Esophagus squamous epithelium (tissue), 5 donors: ENCODE measurements around the gene TMEM186. TPM values are rescaled to one million over a fixed set of nuclear protein-coding genes. Genes with fewer than 3 reads are reported as not detected.

Source experiments
- DNase-seq: peaks from one replicate; lab custom pipeline; 2025; lab: John Stamatoyannopoulos, UW
- H3K27ac ChIP-seq, 4 donors: fragments of 200-600 bp; sonication (generic); one replicate each; pipeline ENCODE4 v1.5.1; 2016 to 2019; ENCODE audit warnings: mild to moderate bottlenecking in 1 of 4
- H3K27me3 ChIP-seq, 4 donors: fragments of 200-600 bp; sonication (generic); 1 replicate in 3 of 4; 2 replicates in 1 of 4; pipeline versions ENCODE4 v1.5.1 to v1.6.0; 2017 to 2021; ENCODE audit warnings: antibody characterized with exemption in 1 of 4
- H3K36me3 ChIP-seq, 3 donors: fragments of 200-600 bp; sonication (generic); one replicate each; pipeline ENCODE4 v1.5.1; 2016 to 2019
- H3K4me1 ChIP-seq, 3 donors: fragments of 200-600 bp; sonication (generic); one replicate each; pipeline ENCODE4 v1.5.1; 2017 to 2019
- H3K4me3 ChIP-seq, 4 donors: fragments of 200-600 bp; sonication (generic); 1 replicate in 3 of 4; 2 replicates in 1 of 4; pipeline ENCODE4 v1.5.1; 2016 to 2019; ENCODE audit warnings: mild to moderate bottlenecking in 2 of 4, moderate library complexity in 1 of 4
- H3K9me3 ChIP-seq, 3 donors: fragments of 200-600 bp; sonication (generic); one replicate each; pipeline ENCODE4 v1.5.1; 2016 to 2019
- POLR2A ChIP-seq, 4 donors: fragments of 450-650 bp; IDR thresholded peaks; one replicate each; pipeline ENCODE4 v1.6.1; 2017; ENCODE audit warnings: antibody characterized with exemption in 4 of 4, mild to moderate bottlenecking in 4 of 4, moderate library complexity in 3 of 4
- WGBS, 2 donors: methylation state at CpG; one replicate each; pipeline ENCODE4 v1.1.5; 2018; 5-methylcytosine and 5-hydroxymethylcytosine counted together
- intact Hi-C: fragments of 100-400 bp; cut with DNase I; formaldehyde crosslinking; loops from one replicate; pipeline ENCODE4 v1.15.0; 2022
- total RNA-seq, 4 donors: library from RNA; depleted of rRNA; stranded (reverse); fragments of >200 nt; gene quantifications; one replicate each; pipeline ENCODE4 v1.1.0, GENCODE V29; 2016
- TF ChIP-seq, protein P1 (sequence below), 6 experiments: fragments of 450-650 bp in 4 of 6; fragments of 200-600 bp in 2 of 6; sonication (generic) in 2 of 6; IDR thresholded peaks; one replicate each; pipeline ENCODE4 v1.5.1; 2016 to 2019; ENCODE audit warnings: antibody characterized with exemption in 6 of 6, mild to moderate bottlenecking in 4 of 6, moderate library complexity in 4 of 6
- donor health status: DM: yes; HTN: yes; CAD: no.

Gene TMEM186
- total RNA-seq, 4 donors from 2014 or later, result 3.6 to 9.7 (median 8.6) TPM

DNA sequence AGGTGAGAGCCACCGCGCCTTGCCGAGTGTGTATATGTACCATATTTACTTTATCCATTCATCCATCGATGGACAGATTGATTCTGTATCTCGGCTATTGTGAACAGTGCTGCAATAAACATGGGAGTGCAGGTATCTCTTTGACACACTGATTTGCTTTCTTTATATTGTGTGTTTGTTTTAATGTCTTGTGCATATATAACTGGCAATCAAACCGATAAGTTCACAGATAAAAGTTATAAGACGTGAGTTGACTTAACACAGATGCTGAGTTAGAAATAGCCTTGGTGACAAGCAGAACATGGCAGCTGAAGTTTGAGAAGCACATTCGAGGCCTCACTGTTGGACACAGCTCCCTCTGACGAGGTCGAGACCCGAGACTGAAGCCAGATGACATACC is 23.2 kb downstream of the TMEM186 start:
- peaks cover 0 to 16% (median 7%) of the 10 kb centered on the region in 3 donors for H3K4me1 ChIP-seq
- TF ChIP-seq, protein P1, sequence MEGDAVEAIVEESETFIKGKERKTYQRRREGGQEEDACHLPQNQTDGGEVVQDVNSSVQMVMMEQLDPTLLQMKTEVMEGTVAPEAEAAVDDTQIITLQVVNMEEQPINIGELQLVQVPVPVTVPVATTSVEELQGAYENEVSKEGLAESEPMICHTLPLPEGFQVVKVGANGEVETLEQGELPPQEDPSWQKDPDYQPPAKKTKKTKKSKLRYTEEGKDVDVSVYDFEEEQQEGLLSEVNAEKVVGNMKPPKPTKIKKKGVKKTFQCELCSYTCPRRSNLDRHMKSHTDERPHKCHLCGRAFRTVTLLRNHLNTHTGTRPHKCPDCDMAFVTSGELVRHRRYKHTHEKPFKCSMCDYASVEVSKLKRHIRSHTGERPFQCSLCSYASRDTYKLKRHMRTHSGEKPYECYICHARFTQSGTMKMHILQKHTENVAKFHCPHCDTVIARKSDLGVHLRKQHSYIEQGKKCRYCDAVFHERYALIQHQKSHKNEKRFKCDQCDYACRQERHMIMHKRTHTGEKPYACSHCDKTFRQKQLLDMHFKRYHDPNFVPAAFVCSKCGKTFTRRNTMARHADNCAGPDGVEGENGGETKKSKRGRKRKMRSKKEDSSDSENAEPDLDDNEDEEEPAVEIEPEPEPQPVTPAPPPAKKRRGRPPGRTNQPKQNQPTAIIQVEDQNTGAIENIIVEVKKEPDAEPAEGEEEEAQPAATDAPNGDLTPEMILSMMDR (IDR thresholded peaks at IDR 0.05), result no peak
- no peak for TF ChIP-seq POLR2A (IDR thresholded peaks at IDR 0.05)
- H3K27me3 ChIP-seq, result no peaks in the 10 kb centered on the region
- no peaks in the 10 kb centered on the region for H3K9me3 ChIP-seq
- DNase-seq, result no peak
- 85 to 88% methylated on average over 11 of the region's 11 CpGs for WGBS, 2 donors
- no peak overlapping the region for H3K4me3 ChIP-seq
- H3K27ac ChIP-seq, result no peak overlapping the region
- intact Hi-C loops, result no loop called here
- H3K36me3 ChIP-seq, result peaks cover 0 to 93% (median 0%) of the 10 kb centered on the region in 3 donors

DNA sequence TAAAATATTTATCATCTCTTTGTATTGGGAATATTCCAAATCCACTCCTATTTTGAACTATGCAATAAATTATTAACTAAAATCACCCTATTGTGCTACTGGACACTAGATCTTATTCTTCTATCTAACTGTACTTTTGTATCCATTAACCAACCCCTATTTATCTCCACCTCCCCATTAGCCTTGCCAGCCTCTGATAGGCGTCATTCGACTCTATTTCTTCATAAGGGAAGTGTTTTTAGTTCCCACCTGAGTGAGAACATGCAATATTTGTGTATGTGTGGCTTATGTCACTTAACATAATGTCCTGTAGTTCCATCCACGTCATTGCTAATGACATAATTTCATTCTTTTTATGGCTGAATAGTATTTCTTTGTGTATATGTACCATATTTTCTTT is 23.9 kb downstream of the TMEM186 start:
- Histone ChIP-seq H3K4me3 (no peak overlapping the region), H3K4me1 (peaks cover 0 to 16% (median 7%) of the 10 kb centered on the region in 3 donors), H3K27ac (no peak overlapping the region), H3K9me3 (no peaks in the 10 kb centered on the region), H3K27me3 (no peaks in the 10 kb centered on the region), H3K36me3 (peaks cover 0 to 93% (median 0%) of the 10 kb centered on the region in 3 donors)
- intact Hi-C loops, result no loop called here
- DNase-seq, result no peak
- no peak for TF ChIP-seq POLR2A (IDR thresholded peaks at IDR 0.05)
- TF ChIP-seq, protein P1 (IDR thresholded peaks at IDR 0.05), result no peak
- 71 to 85% methylated on average over 3 of the region's 3 CpGs for WGBS, 2 donors

DNA sequence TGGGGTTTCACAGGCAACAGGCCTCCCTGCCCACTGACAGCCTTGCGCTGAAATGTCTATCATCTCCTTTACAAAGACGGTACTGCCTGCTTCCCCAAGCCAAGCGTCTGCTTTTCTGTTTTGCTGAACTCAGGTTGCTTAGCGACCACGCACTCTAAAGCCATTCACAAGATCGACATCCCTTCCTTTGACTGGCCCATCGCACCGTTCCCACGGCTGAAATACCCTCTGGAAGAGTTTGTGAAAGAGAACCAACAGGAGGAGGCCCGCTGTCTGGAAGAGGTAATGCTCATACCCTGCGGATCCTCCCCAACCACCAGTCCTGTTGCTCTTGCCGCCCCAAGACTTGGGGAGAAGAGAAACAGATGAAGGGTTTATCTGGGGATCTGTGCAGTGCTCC is 28.7 kb downstream of the TMEM186 start:
- WGBS, 2 donors, result 84 to 86% methylated on average over 11 to 12 of the region's 12 CpGs
- no peaks in the 10 kb centered on the region for H3K9me3 ChIP-seq
- H3K36me3 ChIP-seq, result peaks cover 0 to 94% (median 0%) of the 10 kb centered on the region in 3 donors
- H3K27ac ChIP-seq, result no peak overlapping the region
- no peaks in the 10 kb centered on the region for H3K4me1 ChIP-seq
- TF ChIP-seq POLR2A (IDR thresholded peaks at IDR 0.05), result no peak
- TF ChIP-seq, protein P1 (IDR thresholded peaks at IDR 0.05), result no peak
- H3K27me3 ChIP-seq, result no peaks in the 10 kb centered on the region
- intact Hi-C loops, result no loop called here
- H3K4me3 ChIP-seq, result no peak overlapping the region
- no peak for DNase-seq

DNA sequence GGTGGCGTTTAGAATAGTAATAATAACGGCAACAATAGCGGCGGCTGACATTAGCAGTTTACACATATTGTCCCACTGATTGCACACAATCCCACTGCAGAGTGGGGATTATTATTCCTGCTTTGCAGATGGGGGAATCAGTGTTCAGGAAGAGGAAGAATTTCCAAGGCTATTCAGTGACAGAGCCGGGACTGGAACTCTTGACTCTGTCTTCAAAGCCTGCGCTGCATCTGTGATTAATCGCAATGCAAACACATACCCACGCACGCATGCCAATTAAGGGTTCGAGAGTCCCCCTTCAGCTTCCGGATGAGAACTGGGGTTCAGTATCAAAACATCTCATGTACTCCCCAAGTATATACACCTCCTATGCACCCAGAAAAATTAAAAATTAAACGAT is 29.2 kb downstream of the TMEM186 start:
- no peak overlapping the region for H3K27ac ChIP-seq
- WGBS, 2 donors, result 93 to 94% methylated on average over 12 of the region's 12 CpGs
- H3K36me3 ChIP-seq, result peaks cover 0 to 91% (median 0%) of the 10 kb centered on the region in 3 donors
- TF ChIP-seq, protein P1 (IDR thresholded peaks at IDR 0.05), result no peak
- TF ChIP-seq POLR2A (IDR thresholded peaks at IDR 0.05), result no peak
- no peaks in the 10 kb centered on the region for H3K9me3 ChIP-seq
- no peaks in the 10 kb centered on the region for H3K4me1 ChIP-seq
- no peak overlapping the region for H3K4me3 ChIP-seq
- no peaks in the 10 kb centered on the region for H3K27me3 ChIP-seq
- DNase-seq, result no peak
- intact Hi-C loops, result no loop called here

DNA sequence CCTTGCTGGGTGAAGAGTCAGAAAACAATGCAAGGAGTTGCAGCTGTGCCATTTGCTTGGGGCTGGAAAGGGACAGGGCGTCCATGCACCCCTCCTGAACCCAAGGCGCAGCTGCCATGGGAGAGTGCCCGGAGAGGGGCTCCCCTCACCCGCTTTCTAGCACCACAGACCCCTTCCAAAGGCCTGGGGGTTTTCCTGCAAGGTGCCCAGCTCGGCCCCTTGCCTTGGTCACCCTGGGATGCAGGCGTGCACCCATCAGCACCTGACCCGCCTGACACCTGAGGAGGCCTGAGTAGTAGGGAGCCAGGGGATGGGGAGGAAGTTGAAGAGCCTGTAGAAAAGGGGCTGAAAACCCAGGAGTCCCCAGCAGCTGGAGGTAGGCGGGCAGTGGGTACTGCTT is 30.3 kb downstream of the TMEM186 start:
- no peaks in the 10 kb centered on the region for H3K27me3 ChIP-seq
- no peak for TF ChIP-seq POLR2A (IDR thresholded peaks at IDR 0.05)
- TF ChIP-seq, protein P1 (IDR thresholded peaks at IDR 0.05), result no peak
- 91 to 100% methylated on average over 1 to 2 of the region's 8 CpGs for WGBS, 2 donors
- no peak overlapping the region for H3K4me3 ChIP-seq
- H3K4me1 ChIP-seq, result no peaks in the 10 kb centered on the region
- H3K9me3 ChIP-seq, result no peaks in the 10 kb centered on the region
- H3K27ac ChIP-seq, result no peak overlapping the region
- no peak for DNase-seq
- intact Hi-C loops, result no loop called here
- peaks cover 0 to 80% (median 0%) of the 10 kb centered on the region in 3 donors for H3K36me3 ChIP-seq
